ENCODE results near the gene HUWE1. TPM values are rescaled to one million over a fixed set of nuclear protein-coding genes. Genes with fewer than 3 reads are reported as not detected.
A peak's percentile ranks its signal among the peaks of the same experiment; 100 is the strongest.

Gene HUWE1
- total and polyA plus RNA-seq, 9 of the 15 experiments (the other 6 are each of a cell fraction or from before 2014, with no cell fraction given) = 23.9 to 204 (median 65.1) TPM

- TF ChIP-seq ZNF707 (CRISPR knock-in tag; conservative IDR thresholded peaks at IDR 0.05) (no peak), MCM2 (IDR thresholded peaks at IDR 0.05; ENCODE audit: low read depth) (no peak), PYGO2 (tag; IDR thresholded peaks at IDR 0.05) (no peak), ZNF778 (CRISPR knock-in tag; IDR thresholded peaks at IDR 0.05) (no peak), ARNT (IDR thresholded peaks at IDR 0.05) (no peak), ZNF518B (CRISPR knock-in tag; IDR thresholded peaks at IDR 0.05) (no peak), RNF219 (CRISPR knock-in tag; IDR thresholded peaks at IDR 0.05) (no peak), SREBF1 (IDR thresholded peaks at IDR 0.05; ENCODE audit: borderline replicate concordance, low read depth, low read length) (peak; percentile 66), E2F8 (IDR thresholded peaks at IDR 0.05; ENCODE audit: low read depth, partially characterized antibody) (no peak), KAT2B (IDR thresholded peaks at IDR 0.05; ENCODE audit: low read depth, low read length) (no peak), MYNN (IDR thresholded peaks at IDR 0.05) (no peak), MYNN (CRISPR knock-in tag; IDR thresholded peaks at IDR 0.05) (no peak), DDX20 (tag; IDR thresholded peaks at IDR 0.05; ENCODE audit: low read depth) (no peak), DIDO1 (tag; IDR thresholded peaks at IDR 0.05; ENCODE audit: low read depth) (no peak), ZBTB11 (CRISPR knock-in tag; IDR thresholded peaks at IDR 0.05) (no peak)
Measured at GRCh38 chrX:53683556-53684414, 2.7 kb downstream of the HUWE1 start (continued).

Data from K562 (cell line).